Measurements from ENCODE around the gene IL17B.

DNA sequence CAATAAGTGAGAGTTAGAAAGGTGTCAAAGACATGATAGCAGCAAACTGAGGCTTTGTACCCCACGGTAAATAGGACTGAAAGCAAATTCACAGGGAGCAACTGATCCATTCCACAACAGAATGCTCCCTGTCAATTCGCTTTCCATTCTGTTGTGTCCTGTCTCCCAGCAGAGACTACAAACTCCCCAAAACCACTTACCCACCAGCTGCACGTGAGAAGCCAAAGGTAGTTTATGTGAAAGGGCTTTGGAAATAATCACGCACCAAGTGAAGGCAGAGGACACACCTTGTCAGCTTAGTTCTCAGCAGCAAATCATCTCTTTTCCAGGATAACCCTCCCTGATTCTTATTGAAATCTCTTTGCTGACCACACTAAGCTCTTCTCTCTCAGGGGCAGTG, 46.6 kb upstream of the IL17B start:
- TF ChIP-seq POLR2A (IDR thresholded peaks at IDR 0.05) = no peak
- TF ChIP-seq, protein P1, sequence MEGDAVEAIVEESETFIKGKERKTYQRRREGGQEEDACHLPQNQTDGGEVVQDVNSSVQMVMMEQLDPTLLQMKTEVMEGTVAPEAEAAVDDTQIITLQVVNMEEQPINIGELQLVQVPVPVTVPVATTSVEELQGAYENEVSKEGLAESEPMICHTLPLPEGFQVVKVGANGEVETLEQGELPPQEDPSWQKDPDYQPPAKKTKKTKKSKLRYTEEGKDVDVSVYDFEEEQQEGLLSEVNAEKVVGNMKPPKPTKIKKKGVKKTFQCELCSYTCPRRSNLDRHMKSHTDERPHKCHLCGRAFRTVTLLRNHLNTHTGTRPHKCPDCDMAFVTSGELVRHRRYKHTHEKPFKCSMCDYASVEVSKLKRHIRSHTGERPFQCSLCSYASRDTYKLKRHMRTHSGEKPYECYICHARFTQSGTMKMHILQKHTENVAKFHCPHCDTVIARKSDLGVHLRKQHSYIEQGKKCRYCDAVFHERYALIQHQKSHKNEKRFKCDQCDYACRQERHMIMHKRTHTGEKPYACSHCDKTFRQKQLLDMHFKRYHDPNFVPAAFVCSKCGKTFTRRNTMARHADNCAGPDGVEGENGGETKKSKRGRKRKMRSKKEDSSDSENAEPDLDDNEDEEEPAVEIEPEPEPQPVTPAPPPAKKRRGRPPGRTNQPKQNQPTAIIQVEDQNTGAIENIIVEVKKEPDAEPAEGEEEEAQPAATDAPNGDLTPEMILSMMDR (IDR thresholded peaks at IDR 0.05 in 4 of 5, conservative IDR thresholded peaks at IDR 0.05 in 1 of 5) = no peak
